K562 (cell line): ENCODE results near the gene OR2W3. TPM values are rescaled to one million over a fixed set of nuclear protein-coding genes. Genes with fewer than 3 reads are reported as not detected.

ENCODE experiments used
- ETV1 ChIP-seq: fragments of 450-650 bp; conservative IDR thresholded peaks from 2 replicates; pipeline ENCODE4 v1.6.1; 2016; ENCODE audit warnings: missing genetic modification characterization, control low read depth, low read depth, missing compliant biosample characterization
- HOXB6 ChIP-seq: fragments of 250-450 bp; sonication (Bioruptor Pico); IDR thresholded peaks from 2 replicates; pipeline ENCODE4 v1.5.1; 2022; ENCODE audit warnings: mild to moderate bottlenecking, borderline replicate concordance
- JUND ChIP-seq, 2 experiments: IDR thresholded peaks; 2 replicates in 1 of 2; 3 replicates in 1 of 2; pipeline ENCODE4 v1.6.1; 2011; ENCODE audit warnings: borderline replicate concordance in 2 of 2, low read depth in 2 of 2, low read length in 2 of 2, improper control_type of control experiment in 1 of 2, missing biosample characterization in 1 of 2, missing genetic modification characterization in 1 of 2, missing genetic modification reagents in 1 of 2
- KDM2B ChIP-seq: fragments of 250-450 bp; sonication (Bioruptor Pico); IDR thresholded peaks from 2 replicates; pipeline ENCODE4 v1.8.0; 2021; ENCODE audit warnings: mild to moderate bottlenecking, moderate library complexity
- MTA1 ChIP-seq: fragments of 450-650 bp; IDR thresholded peaks from 2 replicates; pipeline ENCODE4 v1.6.1; 2017; ENCODE audit warnings: borderline replicate concordance
- MYBL2 ChIP-seq, 2 experiments: fragments of 450-650 bp in 1 of 2; sonication (generic) in 1 of 2; formaldehyde crosslinking in 1 of 2; IDR thresholded peaks; 2 replicates each; pipeline versions ENCODE4 v1.6.1 to v1.8.1; 2017 to 2022; ENCODE audit warnings: borderline replicate concordance in 1 of 2, inconsistent platforms in 1 of 2, low read depth in 1 of 2, mild to moderate bottlenecking in 1 of 2, missing genetic modification reagents in 1 of 2, moderate library complexity in 1 of 2
- MYNN ChIP-seq, 2 experiments: sonication (generic); formaldehyde crosslinking in 1 of 2; IDR thresholded peaks; 2 replicates each; pipeline versions ENCODE4 v1.5.0 to v1.6.1; 2016 to 2020; ENCODE audit warnings: antibody characterized with exemption in 1 of 2, missing genetic modification reagents in 1 of 2
- NUFIP1 ChIP-seq: fragments of 450-650 bp; IDR thresholded peaks from 2 replicates; pipeline ENCODE4 v1.6.1; 2018; ENCODE audit not compliant: partially characterized antibody
- OTX1 ChIP-seq: fragments of 450-650 bp; formaldehyde crosslinking; IDR thresholded peaks from 2 replicates; pipeline ENCODE4 v1.4.0; 2022; ENCODE audit warnings: mild to moderate bottlenecking
- PCBP1 ChIP-seq: fragments of 200-400 bp; formaldehyde crosslinking; IDR thresholded peaks from 2 replicates; pipeline ENCODE4 v1.6.1; 2018; ENCODE audit warnings: mild to moderate bottlenecking, low read depth, low read length; ENCODE audit not compliant: poor library complexity, severe bottlenecking
- RBBP5 ChIP-seq: fragments of 200-600 bp; sonication (generic); IDR thresholded peaks from 2 replicates; pipeline ENCODE4 v1.6.1; 2012; ENCODE audit warnings: borderline replicate concordance, mild to moderate bottlenecking, low read length, control low read depth, inconsistent platforms; ENCODE audit not compliant: insufficient read depth, poor library complexity, severe bottlenecking
- SAP30 ChIP-seq: fragments of 200-600 bp; sonication (generic); IDR thresholded peaks from 2 replicates; pipeline ENCODE4 v1.6.1; 2012; ENCODE audit warnings: borderline replicate concordance, low read depth, mild to moderate bottlenecking, moderate library complexity, low read length, control low read depth, inconsistent platforms; ENCODE audit not compliant: insufficient read depth, poor library complexity, severe bottlenecking
- SRSF7 ChIP-seq: fragments of 200-400 bp; formaldehyde crosslinking; optimal IDR thresholded peaks from 2 replicates; pipeline ENCODE3; 2017; ENCODE audit warnings: mild to moderate bottlenecking, low read depth, low read length
- TARDBP ChIP-seq: fragments of 450-650 bp; IDR thresholded peaks from 2 replicates; pipeline ENCODE4 v1.6.1; 2016
- TCF15 ChIP-seq: fragments of 250-450 bp; sonication (Bioruptor Pico); IDR thresholded peaks from 2 replicates; pipeline ENCODE4 v1.8.0; 2022; ENCODE audit warnings: moderate library complexity, mild to moderate bottlenecking, inconsistent platforms
- TSC22D4 ChIP-seq: fragments of 450-650 bp; IDR thresholded peaks from 2 replicates; pipeline ENCODE4 v1.6.1; 2016; ENCODE audit warnings: missing genetic modification characterization, missing biosample characterization, control low read depth
- ZNF23 ChIP-seq: fragments of 250-450 bp; sonication (Bioruptor Pico); IDR thresholded peaks from 2 replicates; pipeline ENCODE4 v1.4.0; 2020; ENCODE audit warnings: mild to moderate bottlenecking
- ZNF263 ChIP-seq: sonication (generic); formaldehyde crosslinking; IDR thresholded peaks from 2 replicates; pipeline ENCODE4 v1.8.0; 2022; ENCODE audit warnings: mild to moderate bottlenecking, missing genetic modification reagents, borderline replicate concordance
- ZNF3 ChIP-seq: fragments of 250-450 bp; sonication (Bioruptor Pico); IDR thresholded peaks from 2 replicates; pipeline ENCODE4 v1.5.0; 2021; ENCODE audit warnings: mild to moderate bottlenecking, moderate library complexity
- ZNF384 ChIP-seq: IDR thresholded peaks from 2 replicates; pipeline ENCODE4 v1.6.1; 2012; ENCODE audit warnings: low read depth, low read length, improper control_type of control experiment
- ZNF780A ChIP-seq: fragments of 250-450 bp; sonication (Bioruptor Pico); IDR thresholded peaks from 2 replicates; pipeline ENCODE4 v1.5.0; 2021; ENCODE audit warnings: mild to moderate bottlenecking
- polyA plus RNA-seq, 8 experiments: library from polyadenylated mRNA; depleted of rRNA in 4 of 8; stranded (reverse) in 5 of 8; unstranded in 3 of 8; fragments of >200 nt; fragmentation: Nextera tagmentation in 2 of 8; fragmentation: Illumina TruSeq in 1 of 8; extraction: Ambion mirVana in 2 of 8; extraction: Trizol in 1 of 8; gene quantifications; 2 replicates each; pipeline versions ENCODE4 v1.2.1 to v1.2.3, GENCODE V29; 2011 to 2014; ENCODE audit warnings: inconsistent platforms in 1 of 8, missing spikeins in 1 of 8
- total RNA-seq, 7 experiments: library from RNA; depleted of rRNA in 6 of 7; stranded (reverse); fragments of >200 nt in 6 of 7; fragmentation: Illumina TruSeq in 2 of 7; extraction: Trizol in 2 of 7; gene quantifications; 2 replicates each; pipeline versions ENCODE4 v1.2.1 to v1.2.3, GENCODE V29; 2011 to 2021; ENCODE audit warnings: low replicate concordance in 1 of 7
- TF ChIP-seq, protein P1 (sequence below): fragments of 450-650 bp; formaldehyde crosslinking; IDR thresholded peaks from 2 replicates; pipeline ENCODE4 v1.4.0; 2020; ENCODE audit warnings: mild to moderate bottlenecking, moderate library complexity
- TF ChIP-seq, protein P2 (sequence below), 3 experiments: IDR thresholded peaks in 2 of 3; conservative IDR thresholded peaks in 1 of 3; 2 replicates each; pipeline ENCODE4 v1.5.1; 2011 to 2012; ENCODE audit warnings: low read length in 3 of 3, mild to moderate bottlenecking in 3 of 3, control low read depth in 2 of 3, improper control_type of control experiment in 1 of 3, inconsistent platforms in 1 of 3, low read depth in 1 of 3, mixed read lengths in 1 of 3, moderate library complexity in 1 of 3; ENCODE audit not compliant: insufficient read depth in 2 of 3

The OR2W3 gene
- total and polyA plus RNA-seq, 9 of the 15 experiments (the other 6 are each of a cell fraction or from before 2014, with no cell fraction given) = 0.67 to 7.6 (median 3.7) TPM

GRCh38 chr1:247857069-247857984, 38.1 kb upstream of the OR2W3 start, which contains the start of gene TRIM58 (continued):
- TF ChIP-seq TARDBP (no peak), MYNN (IDR thresholded peaks at IDR 0.05) (peak; percentile 28; the same call in 1 of the 2 replicates), MYNN (CRISPR knock-in tag; IDR thresholded peaks at IDR 0.05) (no peak), NUFIP1 (no peak), ZNF384 (no peak), MTA1 (no peak), ETV1 (tag) (no peak), OTX1 (CRISPR knock-in tag) (peak; percentile 38; the same call in 1 of the 2 replicates), ZNF3 (CRISPR knock-in tag) (no peak), PCBP1 (no peak), KDM2B (CRISPR knock-in tag) (no peak; the same call in 1 of the 2 replicates), HOXB6 (no peak), ZNF780A (no peak), ZNF263 (CRISPR knock-in tag) (no peak), MYBL2 (IDR thresholded peaks at IDR 0.05; ENCODE audit: low read depth) (no peak), MYBL2 (CRISPR knock-in tag; IDR thresholded peaks at IDR 0.05; ENCODE audit: borderline replicate concordance) (no peak), TCF15 (CRISPR knock-in tag) (no peak), JUND (IDR thresholded peaks at IDR 0.05; ENCODE audit: borderline replicate concordance, low read depth, low read length) (peak; percentile 18), JUND (tag; IDR thresholded peaks at IDR 0.05; ENCODE audit: borderline replicate concordance, low read depth, low read length) (no peak; the same call in 2 of the 3 replicates), SRSF7 (no peak), RBBP5 (peak; percentile 94), TSC22D4 (tag) (no peak), ZNF23 (CRISPR knock-in tag) (no peak), SAP30 (peak; percentile 59)
- TF ChIP-seq, protein P1, sequence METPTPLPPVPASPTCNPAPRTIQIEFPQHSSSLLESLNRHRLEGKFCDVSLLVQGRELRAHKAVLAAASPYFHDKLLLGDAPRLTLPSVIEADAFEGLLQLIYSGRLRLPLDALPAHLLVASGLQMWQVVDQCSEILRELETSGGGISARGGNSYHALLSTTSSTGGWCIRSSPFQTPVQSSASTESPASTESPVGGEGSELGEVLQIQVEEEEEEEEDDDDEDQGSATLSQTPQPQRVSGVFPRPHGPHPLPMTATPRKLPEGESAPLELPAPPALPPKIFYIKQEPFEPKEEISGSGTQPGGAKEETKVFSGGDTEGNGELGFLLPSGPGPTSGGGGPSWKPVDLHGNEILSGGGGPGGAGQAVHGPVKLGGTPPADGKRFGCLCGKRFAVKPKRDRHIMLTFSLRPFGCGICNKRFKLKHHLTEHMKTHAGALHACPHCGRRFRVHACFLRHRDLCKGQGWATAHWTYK (CRISPR knock-in tag) = 0 out of 2 replicates have a peak, but pooled peaks have one; percentile 41
- TF ChIP-seq, protein P2, sequence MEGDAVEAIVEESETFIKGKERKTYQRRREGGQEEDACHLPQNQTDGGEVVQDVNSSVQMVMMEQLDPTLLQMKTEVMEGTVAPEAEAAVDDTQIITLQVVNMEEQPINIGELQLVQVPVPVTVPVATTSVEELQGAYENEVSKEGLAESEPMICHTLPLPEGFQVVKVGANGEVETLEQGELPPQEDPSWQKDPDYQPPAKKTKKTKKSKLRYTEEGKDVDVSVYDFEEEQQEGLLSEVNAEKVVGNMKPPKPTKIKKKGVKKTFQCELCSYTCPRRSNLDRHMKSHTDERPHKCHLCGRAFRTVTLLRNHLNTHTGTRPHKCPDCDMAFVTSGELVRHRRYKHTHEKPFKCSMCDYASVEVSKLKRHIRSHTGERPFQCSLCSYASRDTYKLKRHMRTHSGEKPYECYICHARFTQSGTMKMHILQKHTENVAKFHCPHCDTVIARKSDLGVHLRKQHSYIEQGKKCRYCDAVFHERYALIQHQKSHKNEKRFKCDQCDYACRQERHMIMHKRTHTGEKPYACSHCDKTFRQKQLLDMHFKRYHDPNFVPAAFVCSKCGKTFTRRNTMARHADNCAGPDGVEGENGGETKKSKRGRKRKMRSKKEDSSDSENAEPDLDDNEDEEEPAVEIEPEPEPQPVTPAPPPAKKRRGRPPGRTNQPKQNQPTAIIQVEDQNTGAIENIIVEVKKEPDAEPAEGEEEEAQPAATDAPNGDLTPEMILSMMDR (IDR thresholded peaks at IDR 0.05 in 2 of 3, conservative IDR thresholded peaks at IDR 0.05 in 1 of 3; ENCODE audit: insufficient read depth in 2 of 3, low read depth in 1 of 3, low read length in 3 of 3) = peak; percentile 56 to 98 (median 83)
